Measurements from ENCODE around the gene MIA.

- TF ChIP-seq EZH2 (IDR thresholded peaks at IDR 0.05; ENCODE audit: insufficient read depth, poor library complexity, severe bottlenecking) = no peak
- no peak for TF ChIP-seq EZH2phosphoT487 (IDR thresholded peaks at IDR 0.05; ENCODE audit: insufficient read depth, low read depth)
These were observed 40.1 kb upstream of the MIA start for GRCh38 chr19:40735013-40735771.

Data from GM23248 (cell line).